H9 (cell line): ENCODE results near the gene CDC25B. TPM values are rescaled to one million over a fixed set of nuclear protein-coding genes. Genes with fewer than 3 reads are reported as not detected.
A peak's percentile ranks its signal among the peaks of the same experiment; 100 is the strongest.

Source experiments
- DNase-seq: peaks from one replicate; pipeline ENCODE4 v3.0.0-alpha.2; 2017
- H2AFZ ChIP-seq: one replicate; pipeline ENCODE4 v1.6.1; 2013; ENCODE audit warnings: mild to moderate bottlenecking, low read length, control low read depth, moderate library complexity
- H2AK5ac ChIP-seq: 2 replicates; pipeline ENCODE4 v1.6.1; 2013; ENCODE audit warnings: low read length, control low read depth, mixed read lengths; ENCODE audit not compliant: insufficient read length
- H2BK120ac ChIP-seq: one replicate; pipeline ENCODE4 v1.6.1; 2013; ENCODE audit warnings: low read depth, mild to moderate bottlenecking, low read length, control low read depth, inconsistent platforms; ENCODE audit not compliant: poor library complexity, severe bottlenecking
- H2BK12ac ChIP-seq: 2 replicates; pipeline ENCODE4 v1.6.1; 2013; ENCODE audit warnings: low read length, control low read depth, mixed read lengths, low read depth; ENCODE audit not compliant: insufficient read length
- H2BK15ac ChIP-seq: 2 replicates; pipeline ENCODE4 v1.6.1; 2013; ENCODE audit warnings: low read depth, low read length, control low read depth
- H2BK20ac ChIP-seq: one replicate; pipeline ENCODE4 v1.6.1; 2013; ENCODE audit warnings: low read depth, mild to moderate bottlenecking, low read length, control low read depth, inconsistent platforms; ENCODE audit not compliant: poor library complexity, severe bottlenecking
- H2BK5ac ChIP-seq: 2 replicates; pipeline ENCODE4 v1.6.1; 2013; ENCODE audit warnings: low read length, control low read depth, mixed read lengths; ENCODE audit not compliant: insufficient read length
- H3K14ac ChIP-seq: 2 replicates; pipeline ENCODE4 v1.6.1; 2013; ENCODE audit warnings: low read length, control low read depth; ENCODE audit not compliant: insufficient read depth
- H3K18ac ChIP-seq: 2 replicates; pipeline ENCODE4 v1.6.1; 2013; ENCODE audit warnings: low read depth, mild to moderate bottlenecking, mixed read lengths, low read length, control low read depth; ENCODE audit not compliant: insufficient read length
- H3K23ac ChIP-seq: 2 replicates; pipeline ENCODE4 v1.6.1; 2013; ENCODE audit warnings: low read length, control low read depth, mixed read lengths, low read depth; ENCODE audit not compliant: insufficient read length
- H3K23me2 ChIP-seq: 2 replicates; pipeline ENCODE4 v1.6.1; 2013; ENCODE audit warnings: low read depth, mild to moderate bottlenecking, mixed read lengths, low read length, control low read depth; ENCODE audit not compliant: insufficient read length, poor library complexity, severe bottlenecking
- H3K27ac ChIP-seq: 2 replicates; pipeline ENCODE4 v1.5.1; 2013; ENCODE audit warnings: low read length, control low read depth, mixed read lengths, low read depth; ENCODE audit not compliant: insufficient read length
- H3K27me3 ChIP-seq: 2 replicates; pipeline ENCODE4 v1.6.1; 2013; ENCODE audit warnings: low read length, control low read depth, inconsistent platforms; ENCODE audit not compliant: insufficient read depth
- H3K4ac ChIP-seq: 2 replicates; pipeline ENCODE4 v1.6.1; 2013; ENCODE audit warnings: low read depth, mild to moderate bottlenecking, control low read depth, inconsistent platforms, low read length, moderate library complexity
- H3K4me1 ChIP-seq: 2 replicates; pipeline ENCODE4 v1.6.1; 2013; ENCODE audit warnings: low read length, control low read depth, inconsistent platforms; ENCODE audit not compliant: insufficient read depth
- H3K4me2 ChIP-seq: 2 replicates; pipeline ENCODE4 v1.6.1; 2013; ENCODE audit warnings: low read length, control low read depth, mixed read lengths; ENCODE audit not compliant: insufficient read length, insufficient read depth
- H3K56ac ChIP-seq: 2 replicates; pipeline ENCODE4 v1.6.1; 2013; ENCODE audit warnings: low read depth, mild to moderate bottlenecking, mixed read lengths, low read length, control low read depth; ENCODE audit not compliant: insufficient read length
- H3K79me1 ChIP-seq: 2 replicates; pipeline ENCODE4 v1.6.1; 2013; ENCODE audit warnings: low read depth, mild to moderate bottlenecking, moderate library complexity, low read length, control low read depth, inconsistent platforms; ENCODE audit not compliant: insufficient read depth, poor library complexity, severe bottlenecking
- H3K79me2 ChIP-seq: 2 replicates; pipeline ENCODE4 v1.6.1; 2013; ENCODE audit warnings: low read length, control low read depth, inconsistent platforms; ENCODE audit not compliant: insufficient read depth
- H3K9ac ChIP-seq: 2 replicates; pipeline ENCODE4 v1.6.1; 2013; ENCODE audit warnings: low read length, control low read depth, mixed read lengths; ENCODE audit not compliant: insufficient read length; ENCODE audit errors: extremely low read depth
- H3K9me3 ChIP-seq: one replicate; pipeline ENCODE4 v1.6.1; 2013; ENCODE audit warnings: low read depth, low read length, inconsistent platforms; ENCODE audit not compliant: control insufficient read depth
- H3T11ph ChIP-seq: one replicate; pipeline ENCODE4 v1.6.1; 2013; ENCODE audit warnings: mild to moderate bottlenecking, low read length, control low read depth, inconsistent platforms
- H4K20me1 ChIP-seq: one replicate; pipeline ENCODE4 v1.6.1; 2013; ENCODE audit not compliant: control insufficient read depth, insufficient read length, insufficient read depth
- H4K5ac ChIP-seq: 2 replicates; pipeline ENCODE4 v1.6.1; 2013; ENCODE audit warnings: low read depth, mild to moderate bottlenecking, mixed read lengths, low read length, control low read depth; ENCODE audit not compliant: insufficient read length
- H4K8ac ChIP-seq: replicated peaks from 2 replicates; pipeline ENCODE4 v1.6.1; 2013; ENCODE audit warnings: low read length, control low read depth, mixed read lengths, low read depth; ENCODE audit not compliant: insufficient read length
- H4K91ac ChIP-seq: 2 replicates; pipeline ENCODE4 v1.6.1; 2013; ENCODE audit warnings: low read depth, mild to moderate bottlenecking, moderate library complexity, mixed read lengths, low read length, control low read depth; ENCODE audit not compliant: insufficient read length
- H3K27ac Mint-ChIP-seq, 3 experiments: 2 replicates in 2 of 3; 3 replicates in 1 of 3; pipeline ENCODE4 v1.8.0; 2020 to 2021; ENCODE audit warnings: mixed read lengths in 3 of 3, mild to moderate bottlenecking in 1 of 3, moderate library complexity in 1 of 3
- H3K27me3 Mint-ChIP-seq: 2 replicates; pipeline ENCODE4 v1.8.0; 2021; ENCODE audit warnings: low read depth, mild to moderate bottlenecking, moderate library complexity, mixed read lengths
- H3K36me3 Mint-ChIP-seq, 3 experiments: 2 replicates in 2 of 3; 3 replicates in 1 of 3; pipeline ENCODE4 v1.8.0; 2020 to 2021; ENCODE audit warnings: low read depth in 3 of 3, mixed read lengths in 3 of 3; ENCODE audit not compliant: insufficient read depth in 1 of 3
- H3K4me1 Mint-ChIP-seq, 2 experiments: 2 replicates each; pipeline ENCODE4 v1.8.0; 2020; ENCODE audit warnings: mixed read lengths in 2 of 2
- H3K4me3 Mint-ChIP-seq, 2 experiments: 2 replicates in 1 of 2; 3 replicates in 1 of 2; pipeline ENCODE4 v1.8.0; 2020 to 2021; ENCODE audit warnings: mild to moderate bottlenecking in 2 of 2, mixed read lengths in 2 of 2, moderate library complexity in 1 of 2
- H3K9me3 Mint-ChIP-seq, 2 experiments: 2 replicates in 1 of 2; 3 replicates in 1 of 2; pipeline ENCODE4 v1.8.0; 2020; ENCODE audit warnings: mild to moderate bottlenecking in 2 of 2, mixed read lengths in 2 of 2, moderate library complexity in 1 of 2
- CTCF ChIP-seq: fragments of 200-600 bp; sonication (generic); conservative IDR thresholded peaks from 3 replicates; pipeline ENCODE4 v1.8.0; 2021; ENCODE audit warnings: antibody characterized with exemption, mild to moderate bottlenecking
- WGBS: extraction: QIAGEN DNeasy Blood & Tissue Kit; methylation state at CpG from one replicate; pipeline ENCODE4 v1.1.7; 2013; ENCODE audit warnings: missing lambda C conversion rate, low lambda C conversion rate, mixed read lengths; ENCODE audit not compliant: insufficient read length; ENCODE audit errors: extremely low coverage; 5-methylcytosine and 5-hydroxymethylcytosine counted together
- total RNA-seq: library from RNA; stranded (reverse); gene quantifications from 2 replicates; pipeline ENCODE4 v1.2.1, GENCODE V29; 2021

CDC25B gene
- total RNA-seq, 1 experiment from 2014 or later, result 24.0 TPM

GRCh38 chr20:3767110-3767426 lies 29.0 kb upstream of the CDC25B start:
- Histone ChIP-seq H3K23me2 (peaks cover 20% of the 10 kb centered on the region), H3K56ac (no peak overlapping the region), H4K8ac (no peak overlapping the region), H2BK120ac (no peak overlapping the region), H3T11ph (no peak overlapping the region), H4K5ac (no peak overlapping the region), H3K27me3 (no peaks in the 10 kb centered on the region), H3K4me2 (peak overlapping the region; percentile 85), H2BK20ac (no peak overlapping the region), H3K79me1 (no peaks in the 10 kb centered on the region), H3K18ac (no peak overlapping the region), H3K4ac (no peak overlapping the region), H3K9me3 (no peaks in the 10 kb centered on the region), H3K23ac (no peak overlapping the region), H3K79me2 (no peaks in the 10 kb centered on the region), H3K4me1 (no peaks in the 10 kb centered on the region), H3K27ac (no peak overlapping the region), H2BK5ac (no peak overlapping the region), H2BK12ac (no peak overlapping the region), H3K9ac (peak overlapping the region; percentile 65), H4K91ac (no peak overlapping the region), H2AK5ac (no peak overlapping the region), H2BK15ac (no peak overlapping the region), H2AFZ (no peak overlapping the region), H4K20me1 (no peaks in the 10 kb centered on the region), H3K14ac (peak overlapping the region; percentile 33; the same call in 1 of the 2 replicates)
- H3K4me3 Mint-ChIP-seq, result peak overlapping the region; percentile 91 to 97
- no CpG with 5 or more reads among the region's 21 CpGs for WGBS
- H3K9me3 Mint-ChIP-seq, result no peaks in the 10 kb centered on the region; a peak in 1 of 5 replicates
- no peak for TF ChIP-seq CTCF
- no peak for DNase-seq
- H3K4me1 Mint-ChIP-seq, result peaks cover 16 to 18% of the 10 kb centered on the region in 2 experiments
- H3K27ac Mint-ChIP-seq, result 0 out of 7 replicates have a peak overlapping the region, but pooled peaks of 1 of the 3 experiments have one; percentile 28
- H3K27me3 Mint-ChIP-seq, result peaks cover 19% of the 10 kb centered on the region
- peaks cover under 1 to 4% (median 3%) of the 10 kb centered on the region in 3 experiments; a peak in 4 of 7 replicates for H3K36me3 Mint-ChIP-seq
